Natural killer cell (primary cell): Measurements from ENCODE around the gene IFNA14. TPM values are rescaled to one million over a fixed set of nuclear protein-coding genes. Genes with fewer than 3 reads are reported as not detected.
"Not testable (repeated sequence)": the region's sequence is repeated elsewhere in the genome, so short reads cannot be mapped to it uniquely, and the experiment has no call there.

Experiments
- ATAC-seq, 3 donors: fragments of 150-1000 bp in 2 of 3; fragments of 200-7000 bp in 1 of 3; cut with Tn5 transposase; 1 replicate in 1 of 3; 2 replicates in 2 of 3; pipeline ENCODE4 v1.10.0; 2021; ENCODE audit warnings: mild to moderate bottlenecking in 2 of 3, moderate library complexity in 2 of 3
- DNase-seq, 2 donors: peaks; one replicate each; pipeline versions ENCODE4 v3.0.0 to v3.0.0-alpha.2; 2013 to 2021; ENCODE audit warnings: mixed read lengths in 1 of 2
- H3K27ac ChIP-seq: one replicate; pipeline ENCODE4 v1.5.1; 2013; ENCODE audit warnings: mild to moderate bottlenecking, low read length
- H3K27me3 ChIP-seq: one replicate; pipeline ENCODE4 v1.6.1; 2013; ENCODE audit warnings: low read length; ENCODE audit not compliant: control insufficient read depth, insufficient read depth
- H3K36me3 ChIP-seq: one replicate; pipeline ENCODE4 v1.6.1; 2013; ENCODE audit warnings: low read length; ENCODE audit not compliant: control insufficient read depth, insufficient read depth
- H3K4me1 ChIP-seq: one replicate; pipeline ENCODE4 v1.6.1; 2013; ENCODE audit warnings: low read length; ENCODE audit not compliant: control insufficient read depth, insufficient read depth
- H3K4me3 ChIP-seq: one replicate; pipeline ENCODE4 v1.5.1; 2013; ENCODE audit warnings: low read length
- H3K9me3 ChIP-seq: one replicate; pipeline ENCODE4 v1.6.1; 2013; ENCODE audit warnings: low read length; ENCODE audit not compliant: control insufficient read depth, insufficient read depth
- H3K27ac Mint-ChIP-seq, 2 donors: one replicate each; pipeline ENCODE4 v1.8.0; 2022; ENCODE audit warnings: mild to moderate bottlenecking in 2 of 2, mixed read lengths in 2 of 2, moderate library complexity in 1 of 2
- H3K27me3 Mint-ChIP-seq, 2 donors: one replicate each; pipeline ENCODE4 v1.8.0; 2022; ENCODE audit warnings: low read depth in 2 of 2, mixed read lengths in 2 of 2
- H3K36me3 Mint-ChIP-seq: one replicate; pipeline ENCODE4 v1.8.0; 2022; ENCODE audit warnings: mixed read lengths
- H3K4me1 Mint-ChIP-seq, 2 donors: one replicate each; pipeline ENCODE4 v1.8.0; 2022; ENCODE audit warnings: mixed read lengths in 2 of 2
- H3K4me3 Mint-ChIP-seq: one replicate; pipeline ENCODE4 v1.8.0; 2022; ENCODE audit warnings: mild to moderate bottlenecking, moderate library complexity, mixed read lengths
- H3K9me3 Mint-ChIP-seq, 2 donors: one replicate each; pipeline ENCODE4 v1.8.0; 2022; ENCODE audit warnings: mixed read lengths in 2 of 2
- CTCF ChIP-seq: fragments of 200-600 bp; IDR thresholded peaks from one replicate; pipeline ENCODE4 v1.8.0; 2022; ENCODE audit warnings: antibody characterized with exemption
- WGBS: methylation state at CpG from one replicate; pipeline ENCODE4 v1.1.7; 2013; ENCODE audit warnings: missing lambda C conversion rate; ENCODE audit not compliant: insufficient coverage; 5-methylcytosine and 5-hydroxymethylcytosine counted together
- intact Hi-C: fragments of 100-400 bp; cut with micrococcal nuclease; formaldehyde crosslinking; loops from one replicate; pipeline ENCODE4 v1.14.2; 2022
- total RNA-seq, 4 donors: library from RNA; stranded (reverse); fragments of 120-200 nt in 1 of 4; gene quantifications; one replicate each; pipeline versions ENCODE4 v1.2.3 to v1.2.4, GENCODE V29; 2013 to 2022

The IFNA14 gene
- total RNA-seq, 3 donors from 2014 or later (not counting 1 experiment from before 2014, with no cell fraction given): not detected

GRCh38 chr9:21210311-21210710 lies 29.5 kb downstream of the IFNA14 start:
- Mint-ChIP-seq H3K27ac (no peak overlapping the region), H3K36me3 (no peaks in the 10 kb centered on the region), H3K4me1 (peaks cover 3 to 5% of the 10 kb centered on the region in 2 donors), H3K9me3 (no peaks in the 10 kb centered on the region), H3K4me3 (no peak overlapping the region), H3K27me3 (peaks cover 12% of the 10 kb centered on the region in 2 donors)
- Histone ChIP-seq H3K9me3 (no peaks in the 10 kb centered on the region), H3K27me3 (no peaks in the 10 kb centered on the region), H3K4me1 (no peaks in the 10 kb centered on the region), H3K4me3 (no peak overlapping the region), H3K36me3 (no peaks in the 10 kb centered on the region), H3K27ac (no peak overlapping the region)
- no peak for DNase-seq
- WGBS: 89% methylated on average over 7 of the region's 7 CpGs
- no peak for TF ChIP-seq CTCF
- no peak for ATAC-seq
- intact Hi-C loops: no loop called here

GRCh38 chr9:21207043-21207442 lies 32.8 kb downstream of the IFNA14 start, which contains the start of gene IFNA10:
Gene IFNA10, minus strand, starts transcription at chr9:21207143. Its CDS starts 46 bp downstream, at chr9:21207097.
- H3K9me3 ChIP-seq, intact Hi-C loops, H3K4me3 Mint-ChIP-seq, H3K4me3 ChIP-seq, H3K36me3 Mint-ChIP-seq, H3K27ac Mint-ChIP-seq, H3K27ac ChIP-seq, H3K4me1 ChIP-seq, H3K4me1 Mint-ChIP-seq, H3K36me3 ChIP-seq, H3K27me3 ChIP-seq, H3K9me3 Mint-ChIP-seq, DNase-seq, ATAC-seq: not testable (repeated sequence)
- WGBS: 80% methylated on average over 1 of the region's 3 CpGs
- peaks cover 12 to 16% of the 10 kb centered on the region in 2 donors for H3K27me3 Mint-ChIP-seq

- Mint-ChIP-seq H3K9me3 (no peaks in the 10 kb centered on the region), H3K4me3 (no peak overlapping the region), H3K27ac (no peak overlapping the region), H3K4me1 (no peaks in the 10 kb centered on the region), H3K36me3 (no peaks in the 10 kb centered on the region), H3K27me3 (peaks cover 18 to 23% of the 10 kb centered on the region in 2 donors)
- Histone ChIP-seq H3K9me3 (no peaks in the 10 kb centered on the region), H3K4me3 (no peak overlapping the region), H3K36me3 (no peaks in the 10 kb centered on the region), H3K27ac (no peak overlapping the region), H3K4me1 (no peaks in the 10 kb centered on the region), H3K27me3 (no peaks in the 10 kb centered on the region)
- intact Hi-C loops: no loop called here
- no peak for DNase-seq
- no peak for ATAC-seq
- no peak for TF ChIP-seq CTCF
These were observed 34.6 kb downstream of the IFNA14 start for GRCh38 chr9:21205204-21205603.

GRCh38 chr9:21202105-21202504 lies 37.7 kb downstream of the IFNA14 start, which contains the start of gene IFNA7:
Gene IFNA7, minus strand, starts transcription at chr9:21202205. Its CDS starts 40 bp downstream, at chr9:21202165.
- H3K36me3 ChIP-seq, H3K4me3 ChIP-seq, H3K4me1 Mint-ChIP-seq, H3K9me3 Mint-ChIP-seq, H3K27ac ChIP-seq, H3K4me1 ChIP-seq, H3K9me3 ChIP-seq, ATAC-seq, H3K36me3 Mint-ChIP-seq, H3K27me3 ChIP-seq, intact Hi-C loops, DNase-seq, H3K27ac Mint-ChIP-seq, H3K4me3 Mint-ChIP-seq: not testable (repeated sequence)
- peaks cover 15 to 27% of the 10 kb centered on the region in 2 donors for H3K27me3 Mint-ChIP-seq
- WGBS: 76% methylated on average over 3 of the region's 4 CpGs
